OCI-LY1 (cell line): ENCODE results near the gene SOBP.

ENCODE experiments used
- H2AFZ ChIP-seq: fragments of 200-600 bp; sonication (generic), shearing (Covaris generic); 2 replicates; pipeline ENCODE4 v1.6.0; 2014; ENCODE audit warnings: antibody characterized with exemption, mild to moderate bottlenecking, low read length
- H3F3A ChIP-seq: fragments of 200-600 bp; sonication (generic), shearing (Covaris generic); 2 replicates; pipeline ENCODE4 v1.6.0; 2014; ENCODE audit warnings: mild to moderate bottlenecking, antibody characterized with exemption, low read length, moderate library complexity; ENCODE audit not compliant: insufficient read depth
- H3K27ac ChIP-seq: fragments of 200-600 bp; sonication (generic); 2 replicates; pipeline ENCODE4 v1.5.1; 2014; ENCODE audit warnings: low read length, mixed run types, mild to moderate bottlenecking, low read depth; ENCODE audit not compliant: poor library complexity, severe bottlenecking
- H3K27me3 ChIP-seq: fragments of 200-600 bp; sonication (generic); 2 replicates; pipeline ENCODE4 v1.6.0; 2014; ENCODE audit warnings: antibody characterized with exemption, mild to moderate bottlenecking, low read length, moderate library complexity; ENCODE audit not compliant: insufficient read depth
- H3K36me3 ChIP-seq: fragments of 200-600 bp; sonication (generic); 2 replicates; pipeline ENCODE4 v1.6.1; 2014; ENCODE audit warnings: mild to moderate bottlenecking, antibody characterized with exemption, low read length, moderate library complexity, mixed read lengths; ENCODE audit not compliant: insufficient read depth
- H3K4me1 ChIP-seq: fragments of 200-600 bp; sonication (generic); 2 replicates; pipeline ENCODE4 v1.5.1; 2014; ENCODE audit warnings: mild to moderate bottlenecking, low read length, moderate library complexity; ENCODE audit not compliant: insufficient read depth, severe bottlenecking
- H3K4me2 ChIP-seq: fragments of 200-600 bp; sonication (generic), shearing (Covaris generic); 2 replicates; pipeline ENCODE4 v1.6.1; 2014; ENCODE audit warnings: low read length
- H3K4me3 ChIP-seq: fragments of 200-600 bp; sonication (generic); 2 replicates; pipeline ENCODE4 v1.5.1; 2014; ENCODE audit warnings: low read length, low read depth, mild to moderate bottlenecking, mixed read lengths; ENCODE audit not compliant: poor library complexity, severe bottlenecking
- H3K79me2 ChIP-seq: fragments of 200-600 bp; shearing (Covaris generic); 2 replicates; pipeline ENCODE4 v1.6.1; 2016; ENCODE audit warnings: mixed run types, low read length, mixed read lengths; ENCODE audit not compliant: insufficient read depth
- H3K9ac ChIP-seq: fragments of 200-600 bp; sonication (generic), shearing (Covaris generic); 2 replicates; pipeline ENCODE4 v1.6.1; 2014; ENCODE audit warnings: mild to moderate bottlenecking, low read length, mixed read lengths
- H3K9me2 ChIP-seq: fragments of 200-600 bp; sonication (generic), shearing (Covaris generic); 2 replicates; pipeline ENCODE4 v1.6.1; 2014; ENCODE audit warnings: low read depth, mild to moderate bottlenecking, low read length, mixed read lengths
- H3K9me3 ChIP-seq: fragments of 200-600 bp; shearing (Covaris generic); 2 replicates; pipeline ENCODE4 v1.6.1; 2014; ENCODE audit warnings: low read length, mixed read lengths
- H4K20me1 ChIP-seq: fragments of 200-600 bp; sonication (generic), shearing (Covaris generic); 2 replicates; pipeline ENCODE4 v1.6.0; 2016; ENCODE audit warnings: mild to moderate bottlenecking, low read length; ENCODE audit not compliant: insufficient read depth
- EZH2 ChIP-seq: fragments of 200-600 bp; sonication (generic), shearing (Covaris generic); IDR thresholded peaks from 2 replicates; pipeline ENCODE4 v1.8.0; 2017; ENCODE audit warnings: borderline replicate concordance, mixed run types, mild to moderate bottlenecking, antibody characterized with exemption, low read length, moderate library complexity, mixed read lengths
- TF ChIP-seq, protein P1 (sequence below): fragments of 200-600 bp; sonication (generic), shearing (Covaris generic); IDR thresholded peaks from 2 replicates; pipeline ENCODE4 v1.5.1; 2017; ENCODE audit warnings: mild to moderate bottlenecking, antibody characterized with exemption, low read length, moderate library complexity, mixed read lengths

SOBP gene

DNA sequence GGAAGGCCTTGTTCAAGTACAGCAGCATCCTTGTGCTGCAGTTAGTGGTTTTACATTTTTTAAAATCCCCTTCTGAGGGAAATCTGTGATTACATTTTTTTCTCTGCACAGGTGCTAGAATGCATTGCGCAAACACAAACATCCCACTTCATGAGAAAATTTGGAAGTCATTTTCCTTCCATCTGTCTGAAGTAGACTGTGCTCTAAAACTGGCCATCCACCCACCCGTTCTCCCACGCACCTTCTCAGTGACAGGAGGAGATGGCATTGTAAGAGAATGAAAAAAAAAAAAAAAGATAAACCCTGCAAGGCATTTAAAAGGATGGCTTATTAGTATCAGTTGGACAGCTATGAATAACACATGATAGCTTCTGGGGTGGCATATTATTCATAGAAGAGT lies 65.0 kb downstream of the SOBP start:
- no peaks in the 10 kb centered on the region for H3K9me2 ChIP-seq
- H3K4me3 ChIP-seq, result no peak overlapping the region
- no peaks in the 10 kb centered on the region for H4K20me1 ChIP-seq
- TF ChIP-seq, protein P1, sequence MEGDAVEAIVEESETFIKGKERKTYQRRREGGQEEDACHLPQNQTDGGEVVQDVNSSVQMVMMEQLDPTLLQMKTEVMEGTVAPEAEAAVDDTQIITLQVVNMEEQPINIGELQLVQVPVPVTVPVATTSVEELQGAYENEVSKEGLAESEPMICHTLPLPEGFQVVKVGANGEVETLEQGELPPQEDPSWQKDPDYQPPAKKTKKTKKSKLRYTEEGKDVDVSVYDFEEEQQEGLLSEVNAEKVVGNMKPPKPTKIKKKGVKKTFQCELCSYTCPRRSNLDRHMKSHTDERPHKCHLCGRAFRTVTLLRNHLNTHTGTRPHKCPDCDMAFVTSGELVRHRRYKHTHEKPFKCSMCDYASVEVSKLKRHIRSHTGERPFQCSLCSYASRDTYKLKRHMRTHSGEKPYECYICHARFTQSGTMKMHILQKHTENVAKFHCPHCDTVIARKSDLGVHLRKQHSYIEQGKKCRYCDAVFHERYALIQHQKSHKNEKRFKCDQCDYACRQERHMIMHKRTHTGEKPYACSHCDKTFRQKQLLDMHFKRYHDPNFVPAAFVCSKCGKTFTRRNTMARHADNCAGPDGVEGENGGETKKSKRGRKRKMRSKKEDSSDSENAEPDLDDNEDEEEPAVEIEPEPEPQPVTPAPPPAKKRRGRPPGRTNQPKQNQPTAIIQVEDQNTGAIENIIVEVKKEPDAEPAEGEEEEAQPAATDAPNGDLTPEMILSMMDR, result no peak
- TF ChIP-seq EZH2, result no peak
- no peaks in the 10 kb centered on the region for H3K27me3 ChIP-seq
- H3F3A ChIP-seq, result no peaks in the 10 kb centered on the region
- no peak overlapping the region for H2AFZ ChIP-seq
- H3K79me2 ChIP-seq, result no peaks in the 10 kb centered on the region; the same call in 1 of the 2 replicates
- peaks cover 21% of the 10 kb centered on the region for H3K4me1 ChIP-seq
- no peak overlapping the region for H3K4me2 ChIP-seq
- peaks cover 60% of the 10 kb centered on the region for H3K36me3 ChIP-seq
- no peak overlapping the region for H3K27ac ChIP-seq
- H3K9me3 ChIP-seq, result no peaks in the 10 kb centered on the region
- H3K9ac ChIP-seq, result no peak overlapping the region

DNA sequence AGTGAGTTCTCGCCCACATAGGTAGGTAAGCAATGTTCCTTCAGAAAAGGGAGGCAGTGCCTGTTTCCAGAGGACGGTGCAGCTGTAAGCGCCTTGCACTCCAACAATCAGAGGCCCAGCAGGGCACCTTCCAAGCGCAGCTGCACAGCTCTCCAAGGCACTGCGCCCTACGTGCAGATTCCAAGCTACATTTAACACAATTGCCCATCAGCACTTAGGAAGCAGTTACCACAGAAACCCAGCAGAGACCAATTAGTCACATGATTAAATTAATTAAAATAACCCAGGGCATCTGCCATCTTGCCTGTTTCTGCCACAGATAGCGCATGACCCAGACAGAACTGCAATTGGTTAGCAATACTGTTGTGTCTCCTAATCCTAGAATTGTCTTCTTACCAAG lies 65.5 kb downstream of the SOBP start:
- no peak overlapping the region for H2AFZ ChIP-seq
- H3K4me3 ChIP-seq, result no peak overlapping the region
- H3K9me3 ChIP-seq, result no peaks in the 10 kb centered on the region
- TF ChIP-seq, protein P1, result no peak
- TF ChIP-seq EZH2, result no peak
- no peak overlapping the region for H3K27ac ChIP-seq
- no peak overlapping the region for H3K9ac ChIP-seq
- H3K4me1 ChIP-seq, result peaks cover 16% of the 10 kb centered on the region
- H3F3A ChIP-seq, result no peaks in the 10 kb centered on the region
- H3K79me2 ChIP-seq, result no peaks in the 10 kb centered on the region; the same call in 1 of the 2 replicates
- H3K27me3 ChIP-seq, result no peaks in the 10 kb centered on the region
- no peaks in the 10 kb centered on the region for H3K9me2 ChIP-seq
- H4K20me1 ChIP-seq, result no peaks in the 10 kb centered on the region
- no peak overlapping the region for H3K4me2 ChIP-seq
- peaks cover 65% of the 10 kb centered on the region for H3K36me3 ChIP-seq

DNA sequence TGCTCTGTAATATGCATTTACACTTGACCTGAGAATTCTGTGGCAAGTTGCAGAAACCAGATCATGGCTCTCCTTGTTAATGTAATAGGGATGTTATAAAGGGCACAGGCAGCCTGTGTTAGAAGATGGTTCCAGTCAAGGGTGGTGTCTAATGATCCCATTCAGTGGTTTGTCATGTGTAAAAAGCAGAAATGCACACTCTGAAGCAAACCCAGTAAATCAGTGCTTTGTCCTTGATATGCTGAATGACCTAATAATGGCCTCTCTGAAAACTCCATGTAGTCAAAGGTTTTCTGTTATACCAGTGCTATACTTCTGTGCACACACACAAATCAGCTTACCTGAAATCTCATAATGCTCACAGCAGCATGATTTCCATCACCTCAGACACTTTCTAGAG lies 66.2 kb downstream of the SOBP start:
- Histone ChIP-seq H3K9me3 (no peaks in the 10 kb centered on the region), H4K20me1 (no peaks in the 10 kb centered on the region), H3K27ac (no peak overlapping the region), H3F3A (no peaks in the 10 kb centered on the region), H3K27me3 (no peaks in the 10 kb centered on the region), H3K9me2 (no peaks in the 10 kb centered on the region), H3K4me1 (peaks cover 10% of the 10 kb centered on the region), H3K79me2 (no peaks in the 10 kb centered on the region; the same call in 1 of the 2 replicates), H3K9ac (no peak overlapping the region), H3K4me3 (no peak overlapping the region), H2AFZ (no peak overlapping the region), H3K4me2 (no peak overlapping the region), H3K36me3 (peaks cover 71% of the 10 kb centered on the region)
- TF ChIP-seq EZH2, result no peak
- TF ChIP-seq, protein P1, result no peak
